ENCODE results near the gene KIF26B.

- TF ChIP-seq ELK1 (IDR thresholded peaks at IDR 0.05; ENCODE audit: low read depth, low read length), result no peak
- TF ChIP-seq CTCF (IDR thresholded peaks at IDR 0.05), result no peak
- TF ChIP-seq HDAC2 (IDR thresholded peaks at IDR 0.05), result no peak
- TF ChIP-seq KDM1A (IDR thresholded peaks at IDR 0.05; ENCODE audit: low read depth), result no peak
- no peak for TF ChIP-seq FOXS1 (CRISPR knock-in tag; IDR thresholded peaks at IDR 0.05)
- no peak for TF ChIP-seq FOSL2 (IDR thresholded peaks at IDR 0.05)
- TF ChIP-seq FOSL2 (CRISPR knock-in tag; IDR thresholded peaks at IDR 0.05), result no peak
- no peak for TF ChIP-seq MAX (IDR thresholded peaks at IDR 0.05)
These were observed 78.1 kb downstream of the KIF26B start for GRCh38 chr1:245232931-245233330.

Measured in A549 (cell line).